ENCODE results near the gene CAMK2G. TPM values are rescaled to one million over a fixed set of nuclear protein-coding genes. Genes with fewer than 3 reads are reported as not detected.

Gene CAMK2G
- total RNA-seq, 1 experiment from 2014 or later, result 147 TPM

DNA sequence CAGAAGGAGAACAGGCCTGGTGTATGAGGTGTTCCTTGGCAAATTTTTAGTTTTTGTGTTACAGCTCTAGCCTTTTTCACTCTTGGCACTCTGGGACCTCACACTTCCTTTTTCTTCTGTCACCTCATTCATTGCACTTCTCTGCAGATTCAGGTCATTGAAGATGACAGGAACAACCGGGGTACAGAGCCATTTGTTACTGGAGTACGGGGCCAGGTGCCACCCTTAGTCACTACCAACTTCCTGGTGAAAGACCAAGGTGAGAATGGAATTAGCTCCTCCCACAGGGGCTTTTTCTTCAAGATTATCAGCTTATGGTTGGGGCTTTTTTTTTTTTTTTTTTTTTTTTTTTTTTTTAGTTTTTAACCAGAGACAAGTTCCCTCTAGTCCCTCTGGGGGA lies 111.0 kb downstream of the CAMK2G start:
- Histone ChIP-seq H3K79me2 (ENCODE audit: low read depth) (peaks cover 4% of the 10 kb centered on the region; the same call in 1 of the 2 replicates), H3K36me3 (ENCODE audit: low read depth) (peaks cover 63% of the 10 kb centered on the region), H3K9me2 (ENCODE audit: insufficient read depth) (no peaks in the 10 kb centered on the region), H3K4me1 (replicated peaks; ENCODE audit: insufficient read depth) (peaks cover 11% of the 10 kb centered on the region), H3F3A (ENCODE audit: insufficient read depth, low read depth) (peaks cover 9% of the 10 kb centered on the region), H3K27ac (peak overlapping the region; percentile 21; the same call in 1 of the 2 replicates), H3K4me3 (no peak overlapping the region), H3K27me3 (ENCODE audit: insufficient read depth, low read depth) (no peaks in the 10 kb centered on the region), H3K9me3 (ENCODE audit: insufficient read depth, low read depth) (no peaks in the 10 kb centered on the region), H4K20me1 (ENCODE audit: insufficient read depth) (peaks cover 28% of the 10 kb centered on the region), H3K4me2 (no peak overlapping the region), H2AFZ (no peak overlapping the region)
- TF ChIP-seq, protein P1, sequence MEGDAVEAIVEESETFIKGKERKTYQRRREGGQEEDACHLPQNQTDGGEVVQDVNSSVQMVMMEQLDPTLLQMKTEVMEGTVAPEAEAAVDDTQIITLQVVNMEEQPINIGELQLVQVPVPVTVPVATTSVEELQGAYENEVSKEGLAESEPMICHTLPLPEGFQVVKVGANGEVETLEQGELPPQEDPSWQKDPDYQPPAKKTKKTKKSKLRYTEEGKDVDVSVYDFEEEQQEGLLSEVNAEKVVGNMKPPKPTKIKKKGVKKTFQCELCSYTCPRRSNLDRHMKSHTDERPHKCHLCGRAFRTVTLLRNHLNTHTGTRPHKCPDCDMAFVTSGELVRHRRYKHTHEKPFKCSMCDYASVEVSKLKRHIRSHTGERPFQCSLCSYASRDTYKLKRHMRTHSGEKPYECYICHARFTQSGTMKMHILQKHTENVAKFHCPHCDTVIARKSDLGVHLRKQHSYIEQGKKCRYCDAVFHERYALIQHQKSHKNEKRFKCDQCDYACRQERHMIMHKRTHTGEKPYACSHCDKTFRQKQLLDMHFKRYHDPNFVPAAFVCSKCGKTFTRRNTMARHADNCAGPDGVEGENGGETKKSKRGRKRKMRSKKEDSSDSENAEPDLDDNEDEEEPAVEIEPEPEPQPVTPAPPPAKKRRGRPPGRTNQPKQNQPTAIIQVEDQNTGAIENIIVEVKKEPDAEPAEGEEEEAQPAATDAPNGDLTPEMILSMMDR (conservative IDR thresholded peaks at IDR 0.05), result no peak
- TF ChIP-seq EZH2 (IDR thresholded peaks at IDR 0.05; ENCODE audit: low read depth), result no peak
- BruUV-seq (replicated peaks), result no TSS peak
- DNase-seq, result no peak
- ChIA-PET CTCF (interaction anchor here (0.5 kb wide), 2 partner anchors 194 to 468 kb away, joined by 3 to 6 read pairs; no protein-coding TSS in a partner anchor), POLR2A (ENCODE audit: unreplicated experiment) (no interaction called here)
- intact Hi-C loops (cut with micrococcal nuclease; ENCODE audit: unreplicated experiment), result no loop called here

DNA sequence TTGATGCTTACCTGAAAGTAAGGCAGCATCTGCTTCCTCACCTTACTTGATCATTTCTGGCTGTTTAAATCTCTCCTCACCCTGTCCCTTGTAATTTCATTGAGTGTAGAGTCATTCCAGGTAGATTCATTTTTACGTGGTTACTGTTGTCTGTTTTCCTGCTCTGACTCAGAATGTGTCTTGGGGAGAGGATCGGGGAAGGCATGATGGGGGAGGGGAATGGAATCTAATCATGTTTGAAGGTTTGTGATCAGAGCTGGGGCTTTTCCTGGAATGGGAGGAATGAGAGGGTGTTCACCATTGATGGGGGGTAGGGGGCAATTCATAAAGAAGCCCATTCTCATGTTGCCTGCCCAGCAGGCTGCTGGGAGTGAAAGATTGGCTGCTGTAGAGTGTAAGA lies 111.4 kb downstream of the CAMK2G start:
- no peak overlapping the region for H3K4me2 ChIP-seq
- TF ChIP-seq, protein P1 (conservative IDR thresholded peaks at IDR 0.05), result no peak
- TF ChIP-seq EZH2 (IDR thresholded peaks at IDR 0.05; ENCODE audit: low read depth), result no peak
- peak overlapping the region; percentile 21 for H3K27ac ChIP-seq
- H3K79me2 ChIP-seq (ENCODE audit: low read depth), result peaks cover 7% of the 10 kb centered on the region; the same call in 1 of the 2 replicates
- DNase-seq, result peak in 1 of 2 experiments; percentile 58
- H2AFZ ChIP-seq, result no peak overlapping the region
- peaks cover 9% of the 10 kb centered on the region for H3F3A ChIP-seq (ENCODE audit: insufficient read depth, low read depth)
- H3K36me3 ChIP-seq (ENCODE audit: low read depth), result peaks cover 61% of the 10 kb centered on the region
- no peaks in the 10 kb centered on the region for H3K27me3 ChIP-seq (ENCODE audit: insufficient read depth, low read depth)
- BruUV-seq (replicated peaks), result no TSS peak
- intact Hi-C loops (cut with micrococcal nuclease; ENCODE audit: unreplicated experiment), result no loop called here
- CTCF ChIA-PET, result interaction anchor here (0.5 kb wide), 2 partner anchors 195 to 468 kb away, joined by 3 to 6 read pairs; no protein-coding TSS in a partner anchor
- H3K9me2 ChIP-seq (ENCODE audit: insufficient read depth), result no peaks in the 10 kb centered on the region
- no peak overlapping the region for H3K4me3 ChIP-seq
- H3K9me3 ChIP-seq (ENCODE audit: insufficient read depth, low read depth), result no peaks in the 10 kb centered on the region
- POLR2A ChIA-PET (ENCODE audit: unreplicated experiment), result interaction anchor here (0.6 kb wide), 1 partner anchor 18 kb away, joined by 3 read pairs; no protein-coding TSS in a partner anchor
- peaks cover 11% of the 10 kb centered on the region for H3K4me1 ChIP-seq (replicated peaks; ENCODE audit: insufficient read depth)
- H4K20me1 ChIP-seq (ENCODE audit: insufficient read depth), result peaks cover 32% of the 10 kb centered on the region

Other genes starting within 250 kb of the CAMK2G start
- gene MYOZ1, start 233.1 kb downstream of the CAMK2G start, total RNA-seq (2021), result 0.22 and 0.75 TPM in 2 replicates
- gene SYNPO2L, start 218.5 kb downstream of the CAMK2G start, total RNA-seq (2021), result 0.76 and 1.2 TPM in 2 replicates
- gene AGAP5, start 176.4 kb downstream of the CAMK2G start, total RNA-seq (2021), result 13.4 and 14.0 TPM in 2 replicates
- gene SEC24C, start 130.2 kb downstream of the CAMK2G start, total RNA-seq (2021), result 83.1 and 105 TPM in 2 replicates
- 44.1 and 44.5 TPM in 2 replicates for gene CHCHD1, start 92.5 kb downstream of the CAMK2G start, total RNA-seq (2021)
- 49.2 and 70.0 TPM in 2 replicates for gene ZSWIM8, start 88.9 kb downstream of the CAMK2G start, total RNA-seq (2021)
- gene NDST2, start 63.0 kb downstream of the CAMK2G start, total RNA-seq (2021), result 20.4 and 22.8 TPM in 2 replicates
- gene PLAU, start 36.6 kb upstream of the CAMK2G start, total RNA-seq (2021), result 90.3 and 94.9 TPM in 2 replicates
- gene VCL, start 123.6 kb upstream of the CAMK2G start, total RNA-seq (2021), result 208 and 225 TPM in 2 replicates